OCI-LY7 (cell line): Measurements from ENCODE around the gene NME9. TPM values are rescaled to one million over a fixed set of nuclear protein-coding genes. Genes with fewer than 3 reads are reported as not detected.

ENCODE experiments used
- BruUV-seq: library from RNA; stranded (reverse); fragments of 400-500 nt; replicated peaks from 2 replicates; lab custom pipeline; 2021; lab: Mats Ljungman, UMichigan
- CTCF ChIA-PET: fragments of 300-600 bp; sonication (Branson Sonifier 250); formaldehyde crosslinking; loops from one replicate; lab custom pipeline; 2022; ENCODE audit warnings: antibody characterized with exemption; ENCODE audit not compliant: unreplicated experiment; lab: Charles Lee
- POLR2A ChIA-PET: fragments of 300-600 bp; sonication (Branson Sonifier 250); formaldehyde crosslinking; loops from one replicate; lab custom pipeline; 2022; ENCODE audit warnings: antibody characterized with exemption; lab: Charles Lee
- DNase-seq: peaks from one replicate; pipeline ENCODE4 v3.0.0-alpha.2; 2015; ENCODE audit warnings: low spot score
- H2AFZ ChIP-seq: fragments of 200-600 bp; sonication (generic), shearing (Covaris generic); 2 replicates; pipeline ENCODE4 v1.6.1; 2014; ENCODE audit warnings: mild to moderate bottlenecking, antibody characterized with exemption, low read length, moderate library complexity
- H3K27ac ChIP-seq: fragments of 200-600 bp; sonication (generic); 2 replicates; pipeline ENCODE4 v1.5.1; 2014; ENCODE audit warnings: mixed run types, low read depth, mild to moderate bottlenecking, moderate library complexity, low read length, inconsistent platforms; ENCODE audit not compliant: poor library complexity, severe bottlenecking
- H3K36me3 ChIP-seq: fragments of 200-600 bp; sonication (generic); 2 replicates; pipeline ENCODE4 v1.6.1; 2014; ENCODE audit warnings: mild to moderate bottlenecking, antibody characterized with exemption, low read length, moderate library complexity, mixed read lengths; ENCODE audit not compliant: insufficient read depth
- H3K4me1 ChIP-seq: fragments of 200-600 bp; sonication (generic); 2 replicates; pipeline ENCODE4 v1.5.1; 2014; ENCODE audit warnings: mild to moderate bottlenecking, low read length; ENCODE audit not compliant: insufficient read depth, poor library complexity, severe bottlenecking
- H3K4me2 ChIP-seq: fragments of 200-600 bp; sonication (generic); 2 replicates; pipeline ENCODE4 v1.6.1; 2014; ENCODE audit warnings: mild to moderate bottlenecking, low read length
- H3K4me3 ChIP-seq: fragments of 200-600 bp; sonication (generic); 2 replicates; pipeline ENCODE4 v1.5.1; 2014; ENCODE audit warnings: mild to moderate bottlenecking, low read depth, low read length; ENCODE audit not compliant: poor library complexity, severe bottlenecking
- H3K79me2 ChIP-seq: fragments of 200-600 bp; sonication (generic); 2 replicates; pipeline ENCODE4 v1.6.1; 2016; ENCODE audit warnings: low read depth, mild to moderate bottlenecking, low read length, moderate library complexity, mixed read lengths; ENCODE audit not compliant: insufficient read depth
- H3K9me2 ChIP-seq: fragments of 200-600 bp; sonication (generic); 2 replicates; pipeline ENCODE4 v1.6.1; 2016; ENCODE audit warnings: mild to moderate bottlenecking, low read length, mixed read lengths; ENCODE audit not compliant: insufficient read depth
- H3K9me3 ChIP-seq: fragments of 200-600 bp; sonication (generic); 2 replicates; pipeline ENCODE4 v1.6.1; 2014; ENCODE audit warnings: mild to moderate bottlenecking, mixed run types, low read length, mixed read lengths
- H4K20me1 ChIP-seq: fragments of 200-600 bp; sonication (generic); 2 replicates; pipeline ENCODE4 v1.6.1; 2014; ENCODE audit warnings: mild to moderate bottlenecking, antibody characterized with exemption, low read length, moderate library complexity, mixed read lengths; ENCODE audit not compliant: insufficient read depth
- EZH2phosphoT487 ChIP-seq: fragments of 200-600 bp; sonication (generic); IDR thresholded peaks from 2 replicates; pipeline ENCODE4 v1.6.1; 2018; ENCODE audit warnings: low read depth, borderline replicate concordance, mild to moderate bottlenecking, mixed run types, antibody characterized with exemption, low read length, moderate library complexity, mixed read lengths
- intact Hi-C: fragments of 100-400 bp; cut with micrococcal nuclease; formaldehyde crosslinking; loops from one replicate; pipeline ENCODE4 v1.10.0; 2022; ENCODE audit not compliant: unreplicated experiment
- total RNA-seq, 2 experiments: library from RNA; depleted of rRNA in 1 of 2; stranded (reverse); fragments of >200 nt in 1 of 2; shearing (Covaris generic) in 1 of 2; gene quantifications; 2 replicates each; pipeline ENCODE4 v1.2.3, GENCODE V29; 2014 to 2022
- TF ChIP-seq, protein P1 (sequence below): fragments of 200-600 bp; sonication (generic); conservative IDR thresholded peaks from 2 replicates; pipeline ENCODE4 v1.5.1; 2014; ENCODE audit warnings: mild to moderate bottlenecking, antibody characterized with exemption, low read length, moderate library complexity, mixed read lengths

The NME9 gene
- total RNA-seq, 2 experiments from 2014 or later, result not detected

DNA sequence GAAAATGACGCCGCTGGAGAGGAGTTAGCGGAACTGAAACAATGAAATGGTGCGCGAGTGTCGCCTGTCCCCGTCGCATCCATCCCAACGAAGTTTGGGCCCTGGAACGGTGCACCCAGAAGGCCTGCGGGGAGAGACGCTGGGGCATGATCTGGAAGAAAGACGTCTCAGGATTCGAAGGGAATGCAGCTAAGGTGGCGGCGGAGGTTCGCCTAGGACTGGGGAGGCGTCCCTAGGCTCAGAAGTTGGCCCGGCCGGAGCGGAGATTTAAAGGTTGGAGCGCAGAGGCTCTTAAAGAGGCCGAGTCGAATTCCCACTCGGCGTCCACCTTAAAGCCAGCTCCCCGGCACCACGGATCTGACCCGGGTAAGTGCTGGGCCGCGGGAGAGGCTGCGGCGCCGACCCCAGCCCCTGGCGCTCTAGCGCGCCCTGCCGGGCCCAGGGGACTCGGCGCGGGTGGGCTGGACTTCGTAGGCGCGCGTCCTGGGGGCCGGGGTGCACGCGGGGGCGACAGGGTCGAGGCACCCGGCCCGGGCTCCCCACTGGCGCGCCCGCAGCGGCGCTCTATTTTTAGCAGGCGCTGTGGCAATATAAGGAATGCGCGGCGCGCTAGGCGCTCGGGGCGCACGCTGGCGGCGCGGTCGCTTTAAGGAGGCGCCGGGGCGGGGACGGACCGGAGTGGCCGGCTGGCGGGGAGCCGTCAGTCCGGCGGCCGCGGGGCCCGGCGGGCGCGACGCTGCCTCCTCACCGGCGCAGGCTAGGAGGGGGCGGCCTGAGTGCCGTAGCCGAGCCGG lies 18.5 kb upstream of the NME9 start, which contains the start of gene MRAS:
Gene MRAS, plus strand, starts transcription at position 620 of the 794 bp plus-strand sequence. CDS start 24,305 bp downstream, outside the sequence.
- H3K4me2 ChIP-seq, result no peak within 1 kb of the TSS
- no peak within 1 kb of the TSS for H3K27ac ChIP-seq
- no peak within 1 kb of the TSS for H2AFZ ChIP-seq
- no peaks in the 10 kb centered on the region for H3K4me1 ChIP-seq
- H3K79me2 ChIP-seq, result no peaks in the 10 kb centered on the region
- DNase-seq, result no peak
- H3K36me3 ChIP-seq, result no peaks in the 10 kb centered on the region
- no peaks in the 10 kb centered on the region for H3K9me2 ChIP-seq
- H4K20me1 ChIP-seq, result no peaks in the 10 kb centered on the region
- H3K9me3 ChIP-seq, result no peaks in the 10 kb centered on the region
- no TSS peak for BruUV-seq
- no peak for TF ChIP-seq EZH2phosphoT487
- TF ChIP-seq, protein P1, sequence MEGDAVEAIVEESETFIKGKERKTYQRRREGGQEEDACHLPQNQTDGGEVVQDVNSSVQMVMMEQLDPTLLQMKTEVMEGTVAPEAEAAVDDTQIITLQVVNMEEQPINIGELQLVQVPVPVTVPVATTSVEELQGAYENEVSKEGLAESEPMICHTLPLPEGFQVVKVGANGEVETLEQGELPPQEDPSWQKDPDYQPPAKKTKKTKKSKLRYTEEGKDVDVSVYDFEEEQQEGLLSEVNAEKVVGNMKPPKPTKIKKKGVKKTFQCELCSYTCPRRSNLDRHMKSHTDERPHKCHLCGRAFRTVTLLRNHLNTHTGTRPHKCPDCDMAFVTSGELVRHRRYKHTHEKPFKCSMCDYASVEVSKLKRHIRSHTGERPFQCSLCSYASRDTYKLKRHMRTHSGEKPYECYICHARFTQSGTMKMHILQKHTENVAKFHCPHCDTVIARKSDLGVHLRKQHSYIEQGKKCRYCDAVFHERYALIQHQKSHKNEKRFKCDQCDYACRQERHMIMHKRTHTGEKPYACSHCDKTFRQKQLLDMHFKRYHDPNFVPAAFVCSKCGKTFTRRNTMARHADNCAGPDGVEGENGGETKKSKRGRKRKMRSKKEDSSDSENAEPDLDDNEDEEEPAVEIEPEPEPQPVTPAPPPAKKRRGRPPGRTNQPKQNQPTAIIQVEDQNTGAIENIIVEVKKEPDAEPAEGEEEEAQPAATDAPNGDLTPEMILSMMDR, result no peak
- intact Hi-C loops, result no loop called here
- H3K4me3 ChIP-seq, result no peak within 1 kb of the TSS
- ChIA-PET CTCF (no interaction called here), POLR2A (no interaction called here)

DNA sequence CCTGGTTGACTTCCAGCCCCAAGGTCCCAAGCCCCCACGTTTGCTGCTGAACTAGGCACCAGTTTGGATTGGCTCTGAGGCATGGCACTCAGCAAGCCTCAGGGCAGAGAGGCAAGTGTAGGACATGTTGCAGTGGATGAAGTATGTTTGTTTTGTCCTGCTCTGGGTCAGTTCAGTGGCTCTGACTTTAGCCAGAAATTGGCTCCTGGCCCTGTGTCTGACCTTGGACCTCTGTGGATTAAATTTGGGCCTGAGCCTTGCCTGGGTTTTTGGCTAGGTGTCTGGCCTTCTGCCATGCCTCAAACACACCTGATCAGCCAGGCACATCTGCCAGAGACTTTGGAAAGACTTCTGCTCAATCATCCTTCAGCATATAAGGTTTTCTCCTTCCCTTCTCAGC lies 15.1 kb upstream of the NME9 start:
- H3K36me3 ChIP-seq, result no peaks in the 10 kb centered on the region
- no peaks in the 10 kb centered on the region for H3K79me2 ChIP-seq
- ChIA-PET POLR2A (no interaction called here), CTCF (interaction anchor here (0.6 kb wide), 1 partner anchor 57 kb away, joined by 3 read pairs; no protein-coding TSS in a partner anchor)
- H3K9me2 ChIP-seq, result no peaks in the 10 kb centered on the region
- H3K4me2 ChIP-seq, result no peak overlapping the region
- H2AFZ ChIP-seq, result no peak overlapping the region
- TF ChIP-seq EZH2phosphoT487, result no peak
- TF ChIP-seq, protein P1, result no peak
- DNase-seq, result no peak
- no peaks in the 10 kb centered on the region for H3K9me3 ChIP-seq
- intact Hi-C loops, result no loop called here
- H4K20me1 ChIP-seq, result no peaks in the 10 kb centered on the region
- no peaks in the 10 kb centered on the region for H3K4me1 ChIP-seq
- no peak overlapping the region for H3K27ac ChIP-seq
- no TSS peak for BruUV-seq
- H3K4me3 ChIP-seq, result no peak overlapping the region

DNA sequence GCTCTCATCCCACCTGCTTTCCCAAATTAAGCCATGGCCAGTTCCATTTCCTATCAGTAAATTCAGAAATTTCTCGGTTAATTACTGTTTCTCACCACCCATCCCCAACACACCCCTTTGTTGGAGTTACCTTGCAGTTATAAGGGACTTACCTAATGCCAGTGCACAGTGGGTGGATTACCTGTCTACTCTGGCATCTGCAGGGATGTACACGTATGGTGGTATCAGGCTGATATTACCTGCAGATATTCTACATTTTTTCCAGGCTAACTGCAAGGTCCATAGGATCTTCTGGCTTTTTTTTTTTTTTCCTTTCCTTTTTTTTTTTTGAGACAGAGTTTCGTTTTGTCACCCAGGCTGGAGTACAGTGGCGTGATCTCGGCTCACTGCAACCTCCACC lies 10.9 kb upstream of the NME9 start:
- intact Hi-C loops, result no loop called here
- Histone ChIP-seq H3K27ac (no peak overlapping the region), H4K20me1 (no peaks in the 10 kb centered on the region), H3K9me3 (no peaks in the 10 kb centered on the region), H3K36me3 (no peaks in the 10 kb centered on the region), H3K4me1 (no peaks in the 10 kb centered on the region), H3K4me2 (no peak overlapping the region), H2AFZ (no peak overlapping the region), H3K9me2 (no peaks in the 10 kb centered on the region), H3K79me2 (no peaks in the 10 kb centered on the region), H3K4me3 (no peak overlapping the region)
- no peak for TF ChIP-seq EZH2phosphoT487
- TF ChIP-seq, protein P1, result no peak
- CTCF ChIA-PET, result no interaction called here
- no peak for DNase-seq
- BruUV-seq, result no TSS peak
- POLR2A ChIA-PET, result interaction anchor here (0.7 kb wide), 1 partner anchor 36 kb away, joined by 3 read pairs; no protein-coding TSS in a partner anchor
